Ascending aorta (tissue), 2 donors: Measurements from ENCODE around the gene PLCB3. TPM values are rescaled to one million over a fixed set of nuclear protein-coding genes. Genes with fewer than 3 reads are reported as not detected.

Experiments
- DNase-seq, 2 donors: peaks; one replicate each; pipeline ENCODE4 v3.0.0-alpha.2; 2019; ENCODE audit warnings: low spot score in 2 of 2
- H3K27ac ChIP-seq, 2 donors: fragments of 200-600 bp; sonication (generic); one replicate each; pipeline ENCODE4 v1.5.1; 2016 to 2017; ENCODE audit warnings: mild to moderate bottlenecking in 1 of 2
- H3K27me3 ChIP-seq: fragments of 200-600 bp; sonication (generic); one replicate; pipeline ENCODE4 v1.5.1; 2017
- H3K36me3 ChIP-seq, 2 donors: fragments of 200-600 bp; sonication (generic); one replicate each; pipeline ENCODE4 v1.5.1; 2016
- H3K4me1 ChIP-seq, 2 donors: fragments of 200-600 bp; sonication (generic); one replicate each; pipeline ENCODE4 v1.5.1; 2016 to 2017; ENCODE audit warnings: mild to moderate bottlenecking in 1 of 2
- H3K4me3 ChIP-seq, 2 donors: fragments of 200-600 bp; sonication (generic); one replicate each; pipeline ENCODE4 v1.5.1; 2016 to 2017; ENCODE audit warnings: mild to moderate bottlenecking in 1 of 2
- H3K9me3 ChIP-seq, 2 donors: fragments of 200-600 bp; sonication (generic); one replicate each; pipeline ENCODE4 v1.5.1; 2016
- CTCF ChIP-seq, 3 experiments: fragments of 200-600 bp in 2 of 3; fragments of 450-650 bp in 1 of 3; sonication (generic) in 2 of 3; IDR thresholded peaks; one replicate each; pipeline ENCODE4 v1.5.1; 2016 to 2019; ENCODE audit warnings: antibody characterized with exemption in 3 of 3, mild to moderate bottlenecking in 1 of 3, moderate library complexity in 1 of 3
- intact Hi-C: fragments of 100-400 bp; cut with DNase I; formaldehyde crosslinking; loops from one replicate; pipeline ENCODE4 v1.15.1; 2023
- total RNA-seq: library from RNA; depleted of rRNA; stranded (reverse); fragments of >200 nt; gene quantifications from one replicate; pipeline ENCODE4 v1.1.0, GENCODE V29; 2016

The PLCB3 gene
- total RNA-seq, 1 donor from 2014 or later, result 54.0 TPM

- intact Hi-C loops, result loop anchor here (1.0 kb wide), 2 partner anchors 11 to 46 kb away; partner anchors contain the start of gene ESRRA
- Histone ChIP-seq H3K27me3 (no peaks in the 10 kb centered on the region), H3K9me3 (no peaks in the 10 kb centered on the region), H3K36me3 (peaks cover 15 to 30% of the 10 kb centered on the region in 2 donors), H3K4me1 (peaks cover 7 to 10% of the 10 kb centered on the region in 2 donors), H3K4me3 (peak overlapping the region; percentile 75 to 93), H3K27ac (peak overlapping the region; percentile 95 to 99)
- DNase-seq, result no peak
- no peak for TF ChIP-seq CTCF (IDR thresholded peaks at IDR 0.05)
Observed at GRCh38 chr11:64316672-64317324, 65.5 kb downstream of the PLCB3 start.

- DNase-seq, result peak; percentile 94 to 99
- no peaks in the 10 kb centered on the region for H3K9me3 ChIP-seq
- H3K4me1 ChIP-seq, result peaks cover 7 to 10% of the 10 kb centered on the region in 2 donors
- TF ChIP-seq CTCF (IDR thresholded peaks at IDR 0.05), result no peak
- peak within 1 kb of the TSS; percentile 75 to 93 for H3K4me3 ChIP-seq
- no peaks in the 10 kb centered on the region for H3K27me3 ChIP-seq
- peak within 1 kb of the TSS; percentile 95 to 99 for H3K27ac ChIP-seq
- H3K36me3 ChIP-seq, result peaks cover 16 to 34% of the 10 kb centered on the region in 2 donors
- intact Hi-C loops, result loop anchor here (1.0 kb wide), 2 partner anchors 12 to 47 kb away; partner anchors contain the start of gene ESRRA
Observed at GRCh38 chr11:64317325-64317960, 66.1 kb downstream of the PLCB3 start, which contains the start of gene TRMT112. TSS of gene TRMT112 (minus strand) at chr11:64317559. CDS start at chr11:64317526, 33 bp downstream.

- Histone ChIP-seq H3K27me3 (no peaks in the 10 kb centered on the region), H3K36me3 (peaks cover 19 to 36% of the 10 kb centered on the region in 2 donors), H3K4me1 (peaks cover 7 to 10% of the 10 kb centered on the region in 2 donors), H3K4me3 (peak within 1 kb of the TSS; percentile 75 to 93), H3K27ac (peak within 1 kb of the TSS; percentile 95 to 99), H3K9me3 (no peaks in the 10 kb centered on the region)
- intact Hi-C loops, result loop anchor here (1.0 kb wide), 3 partner anchors 13 to 48 kb away; partner anchors contain the start of gene ESRRA
- DNase-seq, result peak; percentile 89 to 98
- peak in 2 of 3 experiments; percentile 36 to 47 for TF ChIP-seq CTCF (IDR thresholded peaks at IDR 0.05)
Observed at GRCh38 chr11:64317961-64318765, 66.8 kb downstream of the PLCB3 start, which contains the start of gene PRDX5. TSS of gene PRDX5 (plus strand) at chr11:64318121. CDS start at chr11:64318216, 95 bp downstream.

Other genes starting within 250 kb of the PLCB3 start
- gene FLRT1, start 215.6 kb upstream of the PLCB3 start, total RNA-seq, result 10.3 TPM
- gene MACROD1, start 85.4 kb upstream of the PLCB3 start, total RNA-seq, result 26.5 TPM
- gene STIP1, start 65.4 kb upstream of the PLCB3 start, total RNA-seq, result 77.7 TPM
- gene FERMT3, start 44.8 kb upstream of the PLCB3 start, total RNA-seq, result 55.2 TPM
- 224 TPM for gene TRPT1, start 25.3 kb upstream of the PLCB3 start, total RNA-seq
- gene NUDT22, start 25.3 kb upstream of the PLCB3 start, total RNA-seq, result 158 TPM
- 43.1 TPM for gene DNAJC4, start 21.0 kb upstream of the PLCB3 start, total RNA-seq
- 188 TPM for gene VEGFB, start 16.9 kb upstream of the PLCB3 start, total RNA-seq
- 17.7 TPM for gene FKBP2, start 10.4 kb upstream of the PLCB3 start, total RNA-seq
- 85.7 TPM for gene PPP1R14B, start 4.6 kb upstream of the PLCB3 start, total RNA-seq
- 175 TPM for gene BAD, start 33.1 kb downstream of the PLCB3 start, total RNA-seq
- gene GPR137, start 34.3 kb downstream of the PLCB3 start, total RNA-seq, result 3.9 TPM
- not detected for gene KCNK4, start 39.8 kb downstream of the PLCB3 start, total RNA-seq
- not detected for gene CATSPERZ, start 48.8 kb downstream of the PLCB3 start, total RNA-seq
- gene ESRRA, start 54.0 kb downstream of the PLCB3 start, total RNA-seq, result 53.4 TPM
- 384 TPM for gene TRMT112, start 66.0 kb downstream of the PLCB3 start, total RNA-seq
- 153 TPM for gene PRDX5, start 66.6 kb downstream of the PLCB3 start, total RNA-seq
- gene CCDC88B, start 88.7 kb downstream of the PLCB3 start, total RNA-seq, result 5.1 TPM
- gene RPS6KA4, start 107.6 kb downstream of the PLCB3 start, total RNA-seq, result 81.5 TPM